Measurements from ENCODE around the gene EFNA4.

The EFNA4 gene

GRCh38 chr1:155043301-155043702, 20.2 kb upstream of the EFNA4 start:
- TF ChIP-seq CTCF (IDR thresholded peaks at IDR 0.05): no peak

- TF ChIP-seq CTCF (IDR thresholded peaks at IDR 0.05): no peak
These were observed 19.7 kb upstream of the EFNA4 start for GRCh38 chr1:155043793-155044192.

- TF ChIP-seq CTCF (IDR thresholded peaks at IDR 0.05): no peak
These were observed 19.2 kb upstream of the EFNA4 start for GRCh38 chr1:155044365-155044764.

GRCh38 chr1:155044812-155045657, 18.5 kb upstream of the EFNA4 start:
- peak; percentile 94 for TF ChIP-seq CTCF (IDR thresholded peaks at IDR 0.05)

- TF ChIP-seq CTCF (IDR thresholded peaks at IDR 0.05): no peak
These were observed 14.8 kb upstream of the EFNA4 start for GRCh38 chr1:155048449-155049334.

- no peak for TF ChIP-seq CTCF (IDR thresholded peaks at IDR 0.05)
These were observed 13.6 kb upstream of the EFNA4 start for GRCh38 chr1:155049651-155050559.

Data from LNCAP (cell line).